DMS 273 (cell line): Measurements from ENCODE around the gene NLRP1.

Experiments
- DNase-seq: peaks from one replicate; lab custom pipeline; 2025; ENCODE audit not compliant: unreplicated experiment; lab: John Stamatoyannopoulos, UW

NLRP1 gene

DNA sequence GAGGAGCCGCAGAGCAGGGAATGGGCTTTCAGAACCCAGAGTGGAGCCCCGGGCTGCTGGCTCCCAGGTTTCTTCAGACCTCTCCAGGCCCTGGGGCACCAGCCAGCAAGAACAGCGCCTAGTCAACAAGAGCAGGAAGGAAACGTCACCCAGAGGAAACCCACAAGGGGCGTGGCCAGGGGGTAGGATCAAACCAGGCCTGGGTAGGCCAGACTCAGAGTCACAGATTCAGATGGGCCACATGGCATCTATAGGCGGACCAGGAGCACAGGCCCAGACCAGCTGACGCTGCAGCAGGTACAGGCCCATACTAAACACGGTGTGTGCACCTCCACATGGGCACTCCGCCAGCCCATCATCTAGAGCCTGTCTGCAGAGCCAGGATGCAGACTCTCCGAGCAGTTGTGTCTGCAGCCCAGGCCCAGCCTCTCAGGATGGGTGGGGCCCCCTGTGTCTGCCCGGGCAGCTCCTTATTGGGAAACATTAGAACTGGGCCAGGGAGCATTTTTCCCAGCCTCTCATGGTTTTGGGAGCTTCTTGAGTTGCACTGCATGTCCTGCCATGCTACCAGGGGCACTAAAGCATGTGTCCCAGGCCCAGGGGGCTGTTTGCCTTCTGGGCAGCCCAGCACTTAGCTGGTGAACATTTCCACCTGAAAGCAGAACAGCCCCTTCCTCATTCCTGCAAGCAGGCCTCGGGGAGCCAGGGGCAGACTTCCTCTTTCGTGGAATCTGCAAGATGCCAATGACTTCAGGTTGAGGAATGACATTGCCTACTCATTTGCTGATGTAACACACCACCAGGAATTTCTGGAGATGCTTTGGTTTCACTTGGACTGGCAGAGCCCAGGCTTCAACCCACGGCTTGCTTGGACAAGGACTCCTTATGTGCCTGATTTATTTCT lies at the start of gene NLRP1:
Gene NLRP1 (minus strand): TSS at position 127 of the 904 bp plus-strand sequence. CDS start 552 bp downstream, outside the sequence.
- DNase-seq = peak; percentile 18

DNA sequence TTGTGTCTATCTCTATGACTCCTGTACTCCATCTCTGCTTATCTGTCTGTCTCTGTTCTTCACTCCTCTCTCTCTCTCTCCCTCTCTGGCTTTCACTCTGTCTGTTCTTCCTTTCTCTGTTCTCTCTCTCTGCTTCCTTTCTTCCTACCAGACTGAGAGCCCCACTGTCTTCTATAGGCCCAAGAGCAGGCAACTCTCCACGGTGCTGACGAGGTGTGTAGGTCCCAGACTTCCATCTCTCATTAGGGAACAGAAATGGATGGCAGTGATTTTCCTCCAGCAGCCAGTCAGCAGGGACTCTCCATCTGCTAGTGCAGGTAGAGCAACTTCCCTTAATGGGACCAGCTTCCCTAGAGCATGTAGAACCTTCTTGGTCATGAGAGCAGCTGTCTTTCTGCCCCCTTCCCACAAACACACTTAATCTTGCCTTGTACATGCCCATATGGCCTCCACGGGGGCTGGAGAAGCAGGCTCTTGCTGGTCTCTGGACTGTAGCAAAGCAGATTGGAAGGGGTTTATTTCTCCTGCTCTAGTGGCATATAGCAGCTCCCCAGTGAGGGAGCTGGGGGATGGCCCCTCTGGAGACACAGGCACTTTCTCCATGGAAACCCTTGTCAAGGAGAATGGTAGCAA lies 47.8 kb upstream of the NLRP1 start:
- DNase-seq = no peak

- no peak for DNase-seq
Measured at GRCh38 chr17:5630434-5630833, 46.1 kb upstream of the NLRP1 start.

- DNase-seq = no peak
Measured at GRCh38 chr17:5629128-5629527, 44.8 kb upstream of the NLRP1 start.

DNA sequence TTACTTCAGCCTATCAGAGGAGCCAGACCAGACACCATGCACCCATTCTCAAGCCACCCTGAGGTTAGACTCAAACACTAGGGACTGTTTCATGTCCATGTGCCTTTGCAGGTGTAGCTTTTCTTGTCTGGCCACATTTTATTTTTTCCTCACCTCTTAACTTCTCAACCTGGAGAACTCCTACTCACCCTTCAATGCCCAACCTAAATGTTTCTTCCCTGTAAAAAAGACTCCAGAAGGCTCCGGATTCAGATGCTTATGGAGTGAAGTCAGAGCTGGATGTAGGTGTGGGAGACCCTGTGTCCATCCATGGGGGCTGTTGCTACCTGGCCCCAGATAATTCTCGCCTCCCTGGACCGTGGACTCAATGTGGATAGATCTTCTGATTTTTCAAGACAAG lies 44.0 kb upstream of the NLRP1 start:
- no peak for DNase-seq

DNA sequence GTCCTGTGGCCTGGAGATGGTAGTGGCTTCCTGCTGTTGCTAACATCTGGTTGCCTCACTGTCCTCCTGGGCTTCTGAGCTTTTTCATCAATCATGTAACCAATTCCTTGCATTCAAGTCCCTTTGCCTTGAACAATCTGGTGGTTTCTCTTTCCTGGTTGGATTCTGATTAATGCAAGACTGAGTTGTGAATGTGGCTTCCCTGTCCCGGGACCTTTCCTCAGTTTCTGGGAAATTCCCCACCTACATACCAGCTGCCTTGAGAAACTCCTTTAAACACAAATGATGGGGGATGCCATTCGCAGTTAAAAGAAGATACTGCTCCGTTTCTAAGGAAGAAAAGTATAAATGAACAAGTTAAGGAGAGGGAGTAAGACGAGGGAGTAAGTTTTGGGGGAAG lies 39.9 kb upstream of the NLRP1 start:
- DNase-seq = no peak

- DNase-seq = no peak
Measured at GRCh38 chr17:5621729-5622128, 37.4 kb upstream of the NLRP1 start.

GRCh38 chr17:5621026-5621425 lies 36.7 kb upstream of the NLRP1 start:
- no peak for DNase-seq

GRCh38 chr17:5619088-5619740 lies 34.9 kb upstream of the NLRP1 start:
- no peak for DNase-seq

GRCh38 chr17:5618476-5618875 lies 34.2 kb upstream of the NLRP1 start:
- no peak for DNase-seq

GRCh38 chr17:5615476-5615875 lies 31.2 kb upstream of the NLRP1 start:
- DNase-seq = no peak

DNA sequence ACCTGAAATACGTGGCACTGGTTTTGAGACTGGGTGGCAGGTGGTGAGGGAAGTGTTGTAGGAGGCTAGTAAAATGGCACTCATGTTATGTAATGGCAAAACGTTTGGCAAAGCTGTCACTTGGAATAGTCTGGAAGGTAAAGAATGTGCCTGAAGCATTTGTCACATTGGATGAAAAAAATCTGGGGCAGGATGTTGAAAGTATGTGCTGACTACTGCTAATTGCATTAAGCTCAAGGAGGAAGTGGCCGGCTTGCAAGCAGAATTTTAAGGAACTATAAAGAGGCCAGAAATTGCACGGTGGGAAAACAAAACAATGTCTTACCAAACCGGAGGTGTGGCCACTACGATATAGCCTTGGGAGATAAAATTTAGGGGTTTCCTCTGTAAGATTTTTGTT lies 26.6 kb upstream of the NLRP1 start:
- no peak for DNase-seq

- no peak for DNase-seq
Measured at GRCh38 chr17:5608399-5609112, 24.2 kb upstream of the NLRP1 start.

DNA sequence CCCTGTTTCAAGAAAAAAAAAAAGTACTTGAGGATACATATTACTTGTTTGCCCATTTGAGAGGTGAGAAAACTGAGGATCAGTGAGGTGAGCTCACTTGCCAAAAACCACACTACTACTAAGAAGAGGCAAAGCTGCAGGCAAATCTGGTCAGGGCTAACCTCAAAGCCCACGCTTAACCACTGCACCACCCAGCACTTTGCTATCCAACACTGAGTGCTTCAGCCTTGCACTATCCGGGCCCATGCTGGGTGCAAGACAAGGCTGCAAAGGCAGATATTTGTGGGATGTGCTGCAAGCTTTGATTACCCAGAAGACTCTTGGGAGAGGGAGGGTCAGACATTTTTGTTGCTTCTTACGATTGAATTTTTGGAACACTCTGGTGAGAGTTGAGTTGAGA lies 23.6 kb upstream of the NLRP1 start:
- no peak for DNase-seq

- no peak for DNase-seq
Measured at GRCh38 chr17:5605452-5605851, 21.1 kb upstream of the NLRP1 start.

GRCh38 chr17:5600041-5600440 lies 15.7 kb upstream of the NLRP1 start:
- no peak for DNase-seq

- no peak for DNase-seq
Measured at GRCh38 chr17:5598457-5598856, 14.1 kb upstream of the NLRP1 start.

DNA sequence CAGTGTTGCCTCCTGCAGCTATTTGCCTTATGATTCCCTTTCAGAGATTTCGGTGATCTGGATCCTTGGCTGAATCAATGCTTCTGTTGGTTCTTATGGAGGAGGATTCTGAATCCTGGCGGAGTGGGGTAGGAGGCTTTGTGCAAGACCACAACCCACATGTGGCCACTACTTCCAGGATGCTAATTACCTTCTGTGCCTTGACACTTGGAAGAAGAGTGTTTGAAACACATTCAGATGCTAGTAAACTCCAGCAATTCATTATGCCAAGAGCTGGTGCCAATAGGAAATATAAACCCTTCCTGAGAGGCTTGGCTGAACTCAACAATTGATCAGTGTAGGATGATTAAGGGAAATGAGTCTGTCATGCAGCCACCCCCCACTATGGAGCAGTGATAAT lies 12.1 kb upstream of the NLRP1 start:
- DNase-seq = no peak

DNA sequence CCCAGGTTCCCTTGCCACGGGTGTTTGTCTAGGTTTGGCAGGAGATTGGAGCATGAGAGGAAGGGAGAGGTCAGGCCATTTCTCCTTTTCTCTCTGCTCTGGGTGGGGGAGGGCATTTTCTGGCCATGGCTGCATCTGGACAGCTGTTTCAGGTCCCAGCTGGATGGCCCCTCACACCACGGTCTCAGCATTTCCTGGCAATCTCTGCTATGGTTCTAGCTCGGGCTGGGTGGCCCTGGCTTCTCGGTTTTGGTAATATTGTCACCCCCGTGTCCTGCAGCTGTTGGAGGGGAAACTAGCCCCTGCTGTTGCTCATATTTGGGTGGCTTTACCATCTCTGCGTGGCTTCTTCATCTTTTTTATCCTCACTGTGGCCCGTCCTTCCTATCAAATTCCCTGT lies 11.5 kb upstream of the NLRP1 start:
- DNase-seq = no peak

GRCh38 chr17:5592382-5592781 lies 8.1 kb upstream of the NLRP1 start:
- DNase-seq = peak; percentile 72

DNA sequence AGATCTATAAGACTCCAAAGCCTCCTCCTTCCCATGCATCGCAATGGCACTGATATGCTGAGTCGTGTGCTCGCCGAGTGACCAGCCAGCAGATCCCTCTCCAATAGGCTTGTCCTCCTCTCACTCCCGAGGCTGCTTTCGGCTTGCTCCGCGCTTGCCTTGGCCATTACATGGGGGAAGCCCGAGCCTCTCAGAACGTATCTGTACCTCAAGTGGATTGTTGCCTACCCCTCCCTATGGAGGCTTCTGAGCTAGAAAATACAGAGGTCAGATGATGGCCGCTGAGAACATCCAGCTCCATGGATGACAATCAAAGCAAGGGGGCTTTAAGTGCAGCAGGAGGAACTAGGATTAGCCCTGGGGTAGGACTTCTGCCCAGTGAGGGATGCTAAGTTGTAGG lies 7.7 kb upstream of the NLRP1 start:
- DNase-seq = no peak
